ENCODE data around the gene KIAA0513.

GRCh38 chr16:85010446-85010930 lies 17.1 kb upstream of the KIAA0513 start:
- TF ChIP-seq CHD4 (IDR thresholded peaks at IDR 0.05) (no peak), HDGF (IDR thresholded peaks at IDR 0.05) (no peak), CTCF (IDR thresholded peaks at IDR 0.05 in 2 of 3, conservative IDR thresholded peaks at IDR 0.05 in 1 of 3; ENCODE audit: control insufficient read depth in 2 of 3, extremely low read depth in 1 of 3, insufficient read depth in 1 of 3, low read depth in 3 of 3, low read length in 3 of 3) (no peak), RBBP5 (conservative IDR thresholded peaks at IDR 0.05) (no peak), PML (IDR thresholded peaks at IDR 0.05; ENCODE audit: low read length) (no peak), MYC (IDR thresholded peaks at IDR 0.05; ENCODE audit: insufficient read depth, insufficient read length, insufficient replicate concordance, low read length, severe bottlenecking) (no peak), ZNF24 (IDR thresholded peaks at IDR 0.05) (no peak), POLR2AphosphoS5 (IDR thresholded peaks at IDR 0.05; ENCODE audit: low read length) (no peak), MXI1 (IDR thresholded peaks at IDR 0.05; ENCODE audit: low read depth, low read length) (no peak), E2F4 (IDR thresholded peaks at IDR 0.05; ENCODE audit: low read depth, low read length) (no peak), MAX (IDR thresholded peaks at IDR 0.05; ENCODE audit: low read depth, low read length) (no peak), SMAD5 (IDR thresholded peaks at IDR 0.05; ENCODE audit: low read depth) (no peak)

Measured in GM12878 (cell line).